Upper lobe of right lung (tissue), 1 donor: ENCODE measurements around the gene INVS. TPM values are rescaled to one million over a fixed set of nuclear protein-coding genes. Genes with fewer than 3 reads are reported as not detected.

Source experiments
- ATAC-seq: fragments of 200-7000 bp; cut with Tn5 transposase; one replicate; pipeline ENCODE4 v1.9.1; 2020; ENCODE audit warnings: mild to moderate bottlenecking, moderate library complexity
- DNase-seq: peaks from one replicate; pipeline ENCODE4 v3.0.0-alpha.2; 2020
- H3K27ac ChIP-seq: fragments of 200-600 bp; one replicate; pipeline ENCODE4 v1.8.0; 2022
- H3K27me3 ChIP-seq: fragments of 200-600 bp; one replicate; pipeline ENCODE4 v1.8.0; 2022; ENCODE audit warnings: mild to moderate bottlenecking
- H3K36me3 ChIP-seq: fragments of 200-600 bp; one replicate; pipeline ENCODE4 v1.8.0; 2022
- H3K4me1 ChIP-seq: fragments of 200-600 bp; one replicate; pipeline ENCODE4 v1.8.0; 2022
- H3K4me3 ChIP-seq: fragments of 200-600 bp; one replicate; pipeline ENCODE4 v1.8.0; 2022; ENCODE audit warnings: mild to moderate bottlenecking
- H3K9me3 ChIP-seq: fragments of 200-600 bp; one replicate; pipeline ENCODE4 v1.8.0; 2022
- intact Hi-C: fragments of 100-400 bp; cut with DNase I; formaldehyde crosslinking; loops from one replicate; pipeline ENCODE4 v1.11.0; 2022
- total RNA-seq: library from RNA; stranded (reverse); fragmentation: NEBNext Ultra II Directional; extraction: Animal tissue kit (Norgen Biotek cat#: 25700); gene quantifications from one replicate; pipeline ENCODE4 v1.2.1, GENCODE V29; 2021
- TF ChIP-seq, protein P1 (sequence below): fragments of 200-600 bp; IDR thresholded peaks from one replicate; pipeline ENCODE4 v1.8.0; 2022; ENCODE audit warnings: antibody characterized with exemption
- donor health status: DM: no; HTN: yes; CAD: no; lungs with severe emphysema.

The INVS gene
- total RNA-seq, 1 donor from 2014 or later = 22.2 TPM

DNA sequence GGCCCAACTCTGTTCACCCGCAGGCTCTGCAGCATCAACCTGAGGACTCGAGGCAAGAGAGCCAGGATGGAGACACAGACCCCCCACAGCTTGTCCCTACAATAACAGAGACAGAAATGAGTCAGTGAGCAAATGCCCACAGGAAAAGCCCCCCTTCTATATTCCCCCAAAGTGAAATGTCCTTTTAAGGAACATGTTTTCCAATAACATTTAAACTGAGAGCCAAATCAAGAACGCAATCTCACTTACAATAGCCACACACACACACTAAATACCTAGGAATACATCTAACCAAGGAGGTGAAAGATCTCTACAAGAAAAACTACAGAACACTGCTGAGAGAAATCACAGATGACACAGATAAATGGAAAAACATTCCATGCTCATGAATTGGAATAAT is 204.7 kb downstream of the INVS start:
- Histone ChIP-seq H3K36me3 (peaks cover 54% of the 10 kb centered on the region), H3K27me3 (no peaks in the 10 kb centered on the region), H3K4me3 (no peak overlapping the region), H3K4me1 (no peaks in the 10 kb centered on the region), H3K27ac (no peak overlapping the region), H3K9me3 (no peaks in the 10 kb centered on the region)
- TF ChIP-seq, protein P1, sequence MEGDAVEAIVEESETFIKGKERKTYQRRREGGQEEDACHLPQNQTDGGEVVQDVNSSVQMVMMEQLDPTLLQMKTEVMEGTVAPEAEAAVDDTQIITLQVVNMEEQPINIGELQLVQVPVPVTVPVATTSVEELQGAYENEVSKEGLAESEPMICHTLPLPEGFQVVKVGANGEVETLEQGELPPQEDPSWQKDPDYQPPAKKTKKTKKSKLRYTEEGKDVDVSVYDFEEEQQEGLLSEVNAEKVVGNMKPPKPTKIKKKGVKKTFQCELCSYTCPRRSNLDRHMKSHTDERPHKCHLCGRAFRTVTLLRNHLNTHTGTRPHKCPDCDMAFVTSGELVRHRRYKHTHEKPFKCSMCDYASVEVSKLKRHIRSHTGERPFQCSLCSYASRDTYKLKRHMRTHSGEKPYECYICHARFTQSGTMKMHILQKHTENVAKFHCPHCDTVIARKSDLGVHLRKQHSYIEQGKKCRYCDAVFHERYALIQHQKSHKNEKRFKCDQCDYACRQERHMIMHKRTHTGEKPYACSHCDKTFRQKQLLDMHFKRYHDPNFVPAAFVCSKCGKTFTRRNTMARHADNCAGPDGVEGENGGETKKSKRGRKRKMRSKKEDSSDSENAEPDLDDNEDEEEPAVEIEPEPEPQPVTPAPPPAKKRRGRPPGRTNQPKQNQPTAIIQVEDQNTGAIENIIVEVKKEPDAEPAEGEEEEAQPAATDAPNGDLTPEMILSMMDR = no peak
- ATAC-seq (no peak), DNase-seq (no peak)
- intact Hi-C loops = no loop called here

DNA sequence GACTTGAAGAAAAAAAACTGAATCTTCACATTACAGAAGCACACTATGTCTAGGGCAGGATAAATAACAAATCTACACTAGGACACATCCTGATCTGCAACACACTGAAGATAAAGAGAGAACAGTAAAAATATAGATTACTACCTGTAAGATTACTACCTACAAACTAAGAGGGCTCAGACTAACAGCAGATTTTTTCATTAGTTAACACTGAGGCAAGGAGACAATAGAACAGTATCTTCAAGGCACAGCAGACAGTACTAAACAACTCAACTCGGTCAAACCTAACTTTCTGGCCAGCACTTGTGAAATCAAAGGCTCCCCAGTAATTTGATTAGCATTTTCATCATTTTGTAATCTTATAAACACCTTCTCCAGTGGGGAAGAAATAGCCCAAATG is 207.2 kb downstream of the INVS start:
- TF ChIP-seq, protein P1 = no peak
- intact Hi-C loops = no loop called here
- Histone ChIP-seq H3K4me1 (no peaks in the 10 kb centered on the region), H3K27ac (no peak overlapping the region), H3K4me3 (no peak overlapping the region), H3K27me3 (no peaks in the 10 kb centered on the region), H3K36me3 (peaks cover 53% of the 10 kb centered on the region), H3K9me3 (no peaks in the 10 kb centered on the region)
- DNase-seq (no peak), ATAC-seq (no peak)

GRCh38 chr9:100307080-100307479 is 208.0 kb downstream of the INVS start:
- intact Hi-C loops = no loop called here
- no peaks in the 10 kb centered on the region for H3K27me3 ChIP-seq
- ATAC-seq = no peak
- H3K4me1 ChIP-seq = no peaks in the 10 kb centered on the region
- H3K36me3 ChIP-seq = peaks cover 46% of the 10 kb centered on the region
- H3K9me3 ChIP-seq = no peaks in the 10 kb centered on the region
- no peak overlapping the region for H3K27ac ChIP-seq
- no peak overlapping the region for H3K4me3 ChIP-seq
- TF ChIP-seq, protein P1 = no peak
- no peak for DNase-seq

DNA sequence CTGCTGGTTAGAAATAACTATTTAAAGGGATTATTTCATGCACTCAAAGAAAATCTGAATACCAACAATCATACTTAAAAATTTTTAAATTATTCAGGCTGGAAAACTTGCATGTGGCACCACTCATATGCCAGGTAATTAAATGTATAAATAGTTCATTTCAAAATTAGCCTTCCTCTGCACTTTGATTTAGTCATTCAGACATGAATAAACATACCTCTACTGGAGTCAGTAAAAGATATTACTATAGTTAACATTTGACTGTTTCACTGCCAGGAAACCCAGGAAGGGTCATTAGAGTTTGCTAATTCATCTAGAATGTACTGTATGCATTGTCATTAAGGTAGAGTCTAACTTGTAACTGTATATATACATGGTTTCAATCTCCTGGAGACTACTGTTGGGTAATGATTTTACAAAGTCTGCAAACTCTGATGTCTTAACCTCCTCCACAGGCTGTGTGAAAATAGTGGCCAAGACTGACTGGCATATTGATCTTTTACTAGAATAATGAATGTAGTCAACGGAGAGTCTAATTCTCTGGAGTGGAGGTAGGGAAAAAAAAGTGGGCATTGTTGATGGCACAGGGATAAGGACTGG is 210.0 kb downstream of the INVS start:
- Histone ChIP-seq H3K4me3 (no peak overlapping the region), H3K27me3 (no peaks in the 10 kb centered on the region), H3K36me3 (peaks cover 31% of the 10 kb centered on the region), H3K4me1 (no peaks in the 10 kb centered on the region), H3K9me3 (no peaks in the 10 kb centered on the region), H3K27ac (no peak overlapping the region)
- ATAC-seq = no peak
- TF ChIP-seq, protein P1 = no peak
- DNase-seq = no peak
- intact Hi-C loops = no loop called here

GRCh38 chr9:100309992-100310391 is 210.9 kb downstream of the INVS start:
- no peak for ATAC-seq
- Histone ChIP-seq H3K4me1 (no peaks in the 10 kb centered on the region), H3K36me3 (peaks cover 27% of the 10 kb centered on the region), H3K4me3 (no peak overlapping the region), H3K9me3 (no peaks in the 10 kb centered on the region), H3K27me3 (no peaks in the 10 kb centered on the region), H3K27ac (no peak overlapping the region)
- intact Hi-C loops = no loop called here
- no peak for DNase-seq
- TF ChIP-seq, protein P1 = no peak

GRCh38 chr9:100315561-100315960 is 216.5 kb downstream of the INVS start:
- intact Hi-C loops = no loop called here
- H3K4me1 ChIP-seq = no peaks in the 10 kb centered on the region
- ATAC-seq (no peak), DNase-seq (no peak)
- no peak overlapping the region for H3K4me3 ChIP-seq
- TF ChIP-seq, protein P1 = no peak
- H3K27me3 ChIP-seq = no peaks in the 10 kb centered on the region
- peaks cover 33% of the 10 kb centered on the region for H3K36me3 ChIP-seq
- H3K27ac ChIP-seq = no peak overlapping the region
- no peaks in the 10 kb centered on the region for H3K9me3 ChIP-seq
